HepG2 (cell line): ENCODE data around the gene ARHGAP45. TPM values are rescaled to one million over a fixed set of nuclear protein-coding genes. Genes with fewer than 3 reads are reported as not detected.
A peak's percentile ranks its signal among the peaks of the same experiment; 100 is the strongest.

Experiments
- ATAC-seq: fragments of 200-7000 bp; cut with Tn5 transposase; 3 replicates; pipeline ENCODE4 v1.9.1; 2020; ENCODE audit warnings: mild to moderate bottlenecking, moderate library complexity
- BruUV-seq: library from RNA; stranded (reverse); fragments of 400-500 nt; replicated peaks from 2 replicates; lab custom pipeline; 2021; lab: Mats Ljungman, UMichigan
- CTCF ChIA-PET: fragments of 300-600 bp; formaldehyde crosslinking; extraction: SDS; loops from one replicate; lab custom pipeline; 2021; ENCODE audit warnings: low total read pairs, inconsistent platforms, low intra/inter-chr PET ratio; lab: Yijun Ruan, JAX
- POLR2A ChIA-PET: fragments of 350-600 bp; sonication (Branson Sonifier 250); formaldehyde crosslinking; loops from one replicate; lab custom pipeline; 2020; ENCODE audit warnings: antibody characterized with exemption, inconsistent platforms; lab: Yijun Ruan, JAX
- DNase-seq: peaks from one replicate; pipeline ENCODE4 v3.0.0-alpha.2; 2015; ENCODE audit warnings: low spot score
- FAIRE-seq: peaks from 3 replicates; lab custom pipeline; 2011; peaks lifted over from hg19 to GRCh38; lab: Jason Lieb, UNC
- H2AFZ ChIP-seq: one replicate; pipeline ENCODE4 v1.6.1; 2011; ENCODE audit warnings: low read length, inconsistent platforms
- H3K27ac ChIP-seq: fragments of 300-600 bp; 3 replicates; pipeline ENCODE4 v1.8.0; 2011; ENCODE audit warnings: mixed run types, mild to moderate bottlenecking, mixed read lengths, low read length, inconsistent platforms; ENCODE audit not compliant: insufficient read depth; ENCODE audit errors: extremely low read length
- H3K27me3 ChIP-seq, 2 experiments: fragments of 200-600 bp in 1 of 2; 2 replicates in 1 of 2; 3 replicates in 1 of 2; pipeline versions ENCODE4 v1.6.0 to v1.8.0; 2011; ENCODE audit warnings: low read length in 2 of 2, mild to moderate bottlenecking in 2 of 2, moderate library complexity in 2 of 2, inconsistent platforms in 1 of 2; ENCODE audit not compliant: insufficient read depth in 2 of 2, control insufficient read depth in 1 of 2
- H3K36me3 ChIP-seq, 2 experiments: fragments of 200-600 bp in 1 of 2; replicated peaks in 1 of 2; 2 replicates in 1 of 2; 3 replicates in 1 of 2; pipeline versions ENCODE4 v1.5.1 to v1.8.0; 2011; ENCODE audit warnings: low read length in 2 of 2, inconsistent platforms in 1 of 2; ENCODE audit not compliant: insufficient read depth in 2 of 2, control insufficient read depth in 1 of 2
- H3K4me1 ChIP-seq: 2 replicates; pipeline ENCODE4 v1.5.1; 2012; ENCODE audit warnings: low read length, inconsistent platforms; ENCODE audit not compliant: insufficient read depth
- H3K4me2 ChIP-seq: 2 replicates; pipeline ENCODE4 v1.6.0; 2011; ENCODE audit warnings: low read depth, low read length, inconsistent platforms
- H3K4me3 ChIP-seq, 3 experiments: fragments of 200-600 bp in 1 of 3; sonication (generic), shearing (Covaris generic) in 1 of 3; replicated peaks in 1 of 3; 2 replicates each; pipeline ENCODE4 v1.5.1; 2011 to 2016; ENCODE audit warnings: low read length in 3 of 3, inconsistent platforms in 2 of 3, low read depth in 2 of 3, mild to moderate bottlenecking in 2 of 3, control low read depth in 1 of 3, mixed read lengths in 1 of 3; ENCODE audit not compliant: insufficient read depth in 1 of 3
- H3K79me2 ChIP-seq: one replicate; pipeline ENCODE4 v1.6.1; 2011; ENCODE audit warnings: low read length, inconsistent platforms; ENCODE audit not compliant: insufficient read depth
- H3K9ac ChIP-seq: 2 replicates; pipeline ENCODE4 v1.6.0; 2011; ENCODE audit warnings: mild to moderate bottlenecking, low read depth, low read length, inconsistent platforms; ENCODE audit not compliant: insufficient read depth
- H3K9me3 ChIP-seq: 2 replicates; pipeline ENCODE4 v1.5.1; 2012; ENCODE audit warnings: mild to moderate bottlenecking, low read length
- H4K20me1 ChIP-seq: 2 replicates; pipeline ENCODE4 v1.6.0; 2011; ENCODE audit warnings: inconsistent platforms, mild to moderate bottlenecking, low read length, moderate library complexity; ENCODE audit not compliant: insufficient read depth
- ELF3 ChIP-seq: IDR thresholded peaks from 2 replicates; pipeline ENCODE4 v1.6.1; 2016; ENCODE audit warnings: missing genetic modification reagents, missing compliant biosample characterization
- GLI4 ChIP-seq: sonication (generic); formaldehyde crosslinking; IDR thresholded peaks from 2 replicates; pipeline ENCODE4 v1.5.1; 2020; ENCODE audit warnings: missing genetic modification reagents, mild to moderate bottlenecking, moderate library complexity, borderline replicate concordance
- IKZF4 ChIP-seq: sonication (generic); formaldehyde crosslinking; IDR thresholded peaks from 2 replicates; pipeline ENCODE4 v1.5.1; 2020; ENCODE audit warnings: borderline replicate concordance, mild to moderate bottlenecking, low read depth, missing genetic modification reagents; ENCODE audit errors: not compliant biosample characterization
- KDM3A ChIP-seq: IDR thresholded peaks from 2 replicates; pipeline ENCODE4 v1.6.1; 2018; ENCODE audit warnings: low read depth, missing compliant biosample characterization
- KLF12 ChIP-seq: sonication (generic); formaldehyde crosslinking; IDR thresholded peaks from 2 replicates; pipeline ENCODE4 v1.4.0; 2020; ENCODE audit warnings: missing genetic modification reagents, borderline replicate concordance
- NFYB ChIP-seq: sonication (generic); formaldehyde crosslinking; IDR thresholded peaks from 2 replicates; pipeline ENCODE4 v1.4.0; 2020; ENCODE audit warnings: missing genetic modification reagents
- PHF8 ChIP-seq: sonication (generic); formaldehyde crosslinking; IDR thresholded peaks from 2 replicates; pipeline ENCODE4 v1.5.0; 2020; ENCODE audit warnings: missing genetic modification reagents
- POLR2AphosphoS5 ChIP-seq: IDR thresholded peaks from 2 replicates; pipeline ENCODE4 v1.6.1; 2012; ENCODE audit warnings: low read depth, low read length
- RAD21 ChIP-seq: fragments of 450-650 bp; formaldehyde crosslinking; IDR thresholded peaks from 2 replicates; pipeline ENCODE4 v1.5.0; 2020; ENCODE audit warnings: mild to moderate bottlenecking
- RNF2 ChIP-seq: fragments of 450-650 bp; conservative IDR thresholded peaks from 2 replicates; pipeline ENCODE4 v1.6.1; 2016; ENCODE audit warnings: low read depth
- SP1 ChIP-seq, 2 experiments: fragments of 450-650 bp in 1 of 2; sonication (generic) in 1 of 2; formaldehyde crosslinking in 1 of 2; IDR thresholded peaks; 2 replicates each; pipeline versions ENCODE4 v1.4.0 to v1.6.1; 2016 to 2020; ENCODE audit warnings: missing genetic modification reagents in 1 of 2
- ZFX ChIP-seq: sonication (generic); formaldehyde crosslinking; IDR thresholded peaks from 2 replicates; pipeline ENCODE4 v1.4.0; 2020; ENCODE audit warnings: mild to moderate bottlenecking, low read depth, missing genetic modification reagents, moderate library complexity
- ZKSCAN1 ChIP-seq: fragments of 150-350 bp; IDR thresholded peaks from 2 replicates; pipeline ENCODE4 v1.6.1; 2014; ENCODE audit warnings: low read length
- ZMYM2 ChIP-seq: sonication (generic); formaldehyde crosslinking; IDR thresholded peaks from 2 replicates; pipeline ENCODE4 v1.8.0; 2022; ENCODE audit warnings: mild to moderate bottlenecking, missing genetic modification reagents
- ZNF326 ChIP-seq: sonication (generic); formaldehyde crosslinking; IDR thresholded peaks from 2 replicates; pipeline ENCODE4 v1.4.0; 2020; ENCODE audit warnings: missing genetic modification reagents, borderline replicate concordance
- ZNF496 ChIP-seq: sonication (generic); formaldehyde crosslinking; IDR thresholded peaks from 2 replicates; pipeline ENCODE4 v1.8.1; 2023; ENCODE audit warnings: mild to moderate bottlenecking, moderate library complexity, missing genetic modification reagents; ENCODE audit not compliant: insufficient replicate concordance
- ZNF644 ChIP-seq: IDR thresholded peaks from 2 replicates; pipeline ENCODE4 v1.6.1; 2016; ENCODE audit warnings: low read depth
- ZNF883 ChIP-seq: sonication (generic); formaldehyde crosslinking; IDR thresholded peaks from 2 replicates; pipeline ENCODE4 v1.5.1; 2020; ENCODE audit warnings: mild to moderate bottlenecking, missing genetic modification reagents; ENCODE audit errors: not compliant biosample characterization
- WGBS: methylation state at CpG from one replicate; pipeline ENCODE4 v1.1.6; 2017; ENCODE audit warnings: low lambda C conversion rate; 5-methylcytosine and 5-hydroxymethylcytosine counted together
- in situ Hi-C: cut with HindIII; loops from 2 replicates; pipeline ENCODE4 v1.10.0; 2017; ENCODE audit warnings: low pct_unique_long_range_greater_than_20kb; ENCODE audit not compliant: extremely low pct_ligation_motif_present
- intact Hi-C: fragments of 100-400 bp; cut with micrococcal nuclease; formaldehyde crosslinking; loops from one replicate; pipeline ENCODE4 v1.10.0; 2022; ENCODE audit not compliant: unreplicated experiment
- polyA plus RNA-seq, 8 experiments: library from polyadenylated mRNA; depleted of rRNA in 3 of 8; stranded (reverse) in 7 of 8; unstranded in 1 of 8; fragments of >200 nt; fragmentation: Illumina TruSeq in 4 of 8; extraction: Trizol in 4 of 8; gene quantifications; 2 replicates each; pipeline versions ENCODE4 v1.2.1 to v1.2.3, GENCODE V29; 2011 to 2016; ENCODE audit warnings: low read depth in 4 of 8, missing spikeins in 1 of 8, mixed read lengths in 1 of 8; ENCODE audit not compliant: insufficient read depth in 1 of 8
- total RNA-seq, 5 experiments: library from RNA; depleted of rRNA; stranded (reverse); fragments of >200 nt; fragmentation: Illumina TruSeq; extraction: Trizol; gene quantifications; 2 replicates each; pipeline ENCODE4 v1.2.3, GENCODE V29; 2016; ENCODE audit warnings: low read depth in 1 of 5
- TF ChIP-seq, protein P1 (sequence below): IDR thresholded peaks from 2 replicates; pipeline ENCODE4 v1.6.1; 2016; ENCODE audit warnings: missing genetic modification reagents, missing compliant biosample characterization
- TF ChIP-seq, protein P2 (sequence below): sonication (generic); formaldehyde crosslinking; IDR thresholded peaks from 2 replicates; pipeline ENCODE4 v1.4.0; 2020; ENCODE audit warnings: mild to moderate bottlenecking, missing genetic modification reagents
- TF ChIP-seq, protein P3 (sequence below): sonication (generic); formaldehyde crosslinking; IDR thresholded peaks from 2 replicates; pipeline ENCODE4 v1.8.0; 2022; ENCODE audit warnings: missing genetic modification reagents, mild to moderate bottlenecking, borderline replicate concordance
- TF ChIP-seq, protein P4 (sequence below): sonication (generic); formaldehyde crosslinking; IDR thresholded peaks from 2 replicates; pipeline ENCODE4 v1.5.1; 2020; ENCODE audit warnings: mild to moderate bottlenecking, missing genetic modification reagents, moderate library complexity

ARHGAP45 gene
- total and polyA plus RNA-seq, 2 of the 13 experiments (the other 11 are each of a cell fraction or from before 2014, with no cell fraction given): 0.84 to 32.0 TPM

DNA sequence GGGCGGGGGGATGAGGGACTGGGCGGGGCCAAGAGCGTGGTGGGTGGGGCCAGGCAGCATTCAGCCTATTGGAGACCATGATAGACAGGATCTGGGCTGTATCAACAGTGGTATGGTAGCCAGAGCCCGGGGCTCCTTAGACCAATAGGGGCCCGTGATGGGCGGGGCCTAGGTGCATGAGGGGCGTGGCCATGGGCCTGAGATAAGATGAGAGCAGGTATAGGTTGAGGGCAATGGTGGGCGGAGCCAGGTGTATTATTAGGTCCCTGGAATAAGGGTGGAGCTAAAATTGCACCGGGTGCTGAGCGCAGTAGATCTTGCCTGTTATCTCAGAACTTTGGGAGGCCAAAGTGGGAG lies 21.7 kb upstream of the ARHGAP45 start (continued):
- TF ChIP-seq, protein P1, sequence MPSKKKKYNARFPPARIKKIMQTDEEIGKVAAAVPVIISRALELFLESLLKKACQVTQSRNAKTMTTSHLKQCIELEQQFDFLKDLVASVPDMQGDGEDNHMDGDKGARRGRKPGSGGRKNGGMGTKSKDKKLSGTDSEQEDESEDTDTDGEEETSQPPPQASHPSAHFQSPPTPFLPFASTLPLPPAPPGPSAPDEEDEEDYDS (CRISPR knock-in tag): peak; percentile 93
- peak; percentile 35; the same call in 1 of the 2 replicates for TF ChIP-seq POLR2AphosphoS5
- TF ChIP-seq ZFX (CRISPR knock-in tag): no peak
- TF ChIP-seq NFYB (CRISPR knock-in tag): peak; percentile 68
- TF ChIP-seq, protein P2, sequence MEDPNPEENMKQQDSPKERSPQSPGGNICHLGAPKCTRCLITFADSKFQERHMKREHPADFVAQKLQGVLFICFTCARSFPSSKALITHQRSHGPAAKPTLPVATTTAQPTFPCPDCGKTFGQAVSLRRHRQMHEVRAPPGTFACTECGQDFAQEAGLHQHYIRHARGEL (CRISPR knock-in tag): no peak
- no peak for TF ChIP-seq RAD21
- no peak for TF ChIP-seq SP1 (IDR thresholded peaks at IDR 0.05)
- TF ChIP-seq SP1 (CRISPR knock-in tag; IDR thresholded peaks at IDR 0.05): peak; percentile 80

DNA sequence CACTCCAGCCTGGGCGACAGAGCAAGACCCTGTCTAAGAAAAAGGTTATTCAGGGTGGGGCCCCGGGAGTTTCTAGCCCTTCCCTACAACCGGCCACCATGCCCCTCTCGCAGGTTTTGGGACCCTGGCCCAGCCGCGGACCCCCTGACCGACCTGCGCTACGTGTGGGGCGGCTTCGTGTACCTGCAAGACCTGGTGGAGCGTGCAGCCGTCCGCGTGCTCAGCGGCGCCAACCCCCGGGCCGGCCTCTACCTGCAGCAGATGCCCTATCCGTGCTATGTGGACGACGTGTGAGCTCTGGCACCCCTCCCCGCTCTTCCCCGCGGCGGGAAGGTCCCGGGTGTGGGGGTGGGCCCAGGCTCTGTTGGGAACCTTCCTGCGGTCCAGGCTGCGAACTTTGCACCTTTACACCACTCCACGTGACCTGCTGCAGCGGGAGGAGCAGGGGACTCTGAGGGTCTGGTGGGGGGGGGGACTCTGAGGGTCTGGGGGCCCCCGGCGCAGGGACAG lies 20.8 kb upstream of the ARHGAP45 start:
- no peak overlapping the region; the same call in 1 of the 2 replicates for H3K9ac ChIP-seq
- no peaks in the 10 kb centered on the region for H3K79me2 ChIP-seq
- H3K27me3 ChIP-seq: no peaks in the 10 kb centered on the region
- H3K4me3 ChIP-seq: peak overlapping the region in 1 of 3 experiments; percentile 16; a peak in 1 of 6 replicates
- WGBS: 37% methylated on average over 3 of the region's 33 CpGs
- no TSS peak for BruUV-seq
- H3K4me2 ChIP-seq: peak overlapping the region; percentile 33
- POLR2A ChIA-PET: interaction anchor here (2.6 kb wide), 1 partner anchor 19 kb away, joined by 18 read pairs; the partner anchor contains the start of gene CNN2
- in situ Hi-C loops: no loop called here
- H3K9me3 ChIP-seq: no peaks in the 10 kb centered on the region
- no peak for FAIRE-seq
- H3K36me3 ChIP-seq: no peaks in the 10 kb centered on the region
- H3K4me1 ChIP-seq: peaks cover 40% of the 10 kb centered on the region
- no peak overlapping the region for H2AFZ ChIP-seq
- H4K20me1 ChIP-seq: no peaks in the 10 kb centered on the region
- H3K27ac ChIP-seq: peak overlapping the region; percentile 42
- peak; percentile 60 for DNase-seq
- peak; percentile 23 for ATAC-seq
- intact Hi-C loops: no loop called here
- CTCF ChIA-PET: no interaction called here
- TF ChIP-seq ZNF496: no peak
- no peak for TF ChIP-seq ZNF326
- TF ChIP-seq, protein P3, sequence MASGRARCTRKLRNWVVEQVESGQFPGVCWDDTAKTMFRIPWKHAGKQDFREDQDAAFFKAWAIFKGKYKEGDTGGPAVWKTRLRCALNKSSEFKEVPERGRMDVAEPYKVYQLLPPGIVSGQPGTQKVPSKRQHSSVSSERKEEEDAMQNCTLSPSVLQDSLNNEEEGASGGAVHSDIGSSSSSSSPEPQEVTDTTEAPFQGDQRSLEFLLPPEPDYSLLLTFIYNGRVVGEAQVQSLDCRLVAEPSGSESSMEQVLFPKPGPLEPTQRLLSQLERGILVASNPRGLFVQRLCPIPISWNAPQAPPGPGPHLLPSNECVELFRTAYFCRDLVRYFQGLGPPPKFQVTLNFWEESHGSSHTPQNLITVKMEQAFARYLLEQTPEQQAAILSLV: peak; percentile 76; the same call in 1 of the 2 replicates
- TF ChIP-seq IKZF4 (CRISPR knock-in tag): no peak
- no peak for TF ChIP-seq ZNF644 (CRISPR knock-in tag)
- TF ChIP-seq ELF3 (CRISPR knock-in tag): 0 out of 2 replicates have a peak, but pooled peaks have one; percentile 28
- TF ChIP-seq ZMYM2: peak; percentile 47; the same call in 1 of the 2 replicates
- peak; percentile 75; the same call in 1 of the 2 replicates for TF ChIP-seq KLF12
- peak; percentile 43; the same call in 1 of the 2 replicates for TF ChIP-seq RAD21
- TF ChIP-seq ZNF883 (CRISPR knock-in tag): no peak
- TF ChIP-seq PHF8: no peak
- TF ChIP-seq GLI4 (CRISPR knock-in tag): no peak
- TF ChIP-seq, protein P4, sequence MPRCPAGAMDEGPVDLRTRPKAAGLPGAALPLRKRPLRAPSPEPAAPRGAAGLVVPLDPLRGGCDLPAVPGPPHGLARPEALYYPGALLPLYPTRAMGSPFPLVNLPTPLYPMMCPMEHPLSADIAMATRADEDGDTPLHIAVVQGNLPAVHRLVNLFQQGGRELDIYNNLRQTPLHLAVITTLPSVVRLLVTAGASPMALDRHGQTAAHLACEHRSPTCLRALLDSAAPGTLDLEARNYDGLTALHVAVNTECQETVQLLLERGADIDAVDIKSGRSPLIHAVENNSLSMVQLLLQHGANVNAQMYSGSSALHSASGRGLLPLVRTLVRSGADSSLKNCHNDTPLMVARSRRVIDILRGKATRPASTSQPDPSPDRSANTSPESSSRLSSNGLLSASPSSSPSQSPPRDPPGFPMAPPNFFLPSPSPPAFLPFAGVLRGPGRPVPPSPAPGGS (CRISPR knock-in tag): peak; percentile 91
- 0 out of 2 replicates have a peak, but pooled peaks have one; percentile 62 for TF ChIP-seq RNF2
- TF ChIP-seq KDM3A (CRISPR knock-in tag): no peak
- no peak for TF ChIP-seq ZKSCAN1
